HCT116 (cell line): ENCODE results near the gene CFAP221. TPM values are rescaled to one million over a fixed set of nuclear protein-coding genes. Genes with fewer than 3 reads are reported as not detected.

Experiments used
- ATAC-seq: fragments of 200-7000 bp; cut with Tn5 transposase; 2 replicates; pipeline ENCODE4 v1.9.1; 2020; ENCODE audit warnings: mild to moderate bottlenecking, moderate library complexity
- BruUV-seq: library from RNA; stranded (reverse); fragments of 400-500 nt; replicated peaks from 2 replicates; lab custom pipeline; 2021; lab: Mats Ljungman, UMichigan
- CTCF ChIA-PET: fragments of 300-600 bp; sonication (Branson Sonifier 250); formaldehyde crosslinking; loops from one replicate; lab custom pipeline; 2021; ENCODE audit warnings: antibody characterized with exemption; lab: Charles Lee
- POLR2A ChIA-PET: fragments of 300-600, 350-600 bp; sonication (Branson Sonifier 250); formaldehyde crosslinking; loops from one replicate; lab custom pipeline; 2021; ENCODE audit warnings: antibody characterized with exemption; lab: Charles Lee
- RAD21 ChIA-PET, 2 experiments: fragments of 300-600 bp; sonication (Branson Sonifier 250); formaldehyde crosslinking; loops; one replicate each; lab custom pipeline; 2023; ENCODE audit warnings: low total read pairs in 2 of 2; ENCODE audit not compliant: uncharacterized antibody in 2 of 2, unreplicated experiment in 2 of 2, low non-redundant PET in 1 of 2; lab: Charles Lee
- DNase-seq: peaks from one replicate; pipeline ENCODE4 v3.0.0-alpha.2; 2010; ENCODE audit warnings: low read depth, low spot score
- H2AFZ ChIP-seq: fragments of 200-600 bp; shearing (Covaris generic), sonication (generic); 2 replicates; pipeline ENCODE4 v1.6.1; 2017; ENCODE audit warnings: low read depth, mixed run types, mixed read lengths, antibody characterized with exemption, low read length; ENCODE audit not compliant: poor library complexity, severe bottlenecking
- H3K27ac ChIP-seq: 2 replicates; pipeline ENCODE4 v1.5.1; 2012; ENCODE audit warnings: low read depth, low read length
- H3K27me3 ChIP-seq: fragments of 200-600 bp; sonication (generic); 2 replicates; pipeline ENCODE4 v1.6.1; 2016; ENCODE audit warnings: mixed run types, low read length, mixed read lengths; ENCODE audit not compliant: insufficient read depth
- H3K36me3 ChIP-seq, 2 experiments: fragments of 200-500 bp in 1 of 2; fragments of 200-600 bp in 1 of 2; sonication (Bioruptor generic) in 1 of 2; sonication (generic) in 1 of 2; 2 replicates each; pipeline versions ENCODE4 v1.5.1 to v1.6.1; 2014 to 2016; ENCODE audit warnings: low read length in 2 of 2, inconsistent platforms in 1 of 2, mixed read lengths in 1 of 2, mixed run types in 1 of 2; ENCODE audit not compliant: insufficient read depth in 2 of 2, control insufficient read depth in 1 of 2
- H3K4me1 ChIP-seq, 2 experiments: fragments of 200-600 bp in 1 of 2; sonication (generic) in 1 of 2; 2 replicates each; pipeline versions ENCODE4 v1.5.1 to v1.6.1; 2012 to 2017; ENCODE audit warnings: low read length in 2 of 2, inconsistent platforms in 1 of 2, mild to moderate bottlenecking in 1 of 2, mixed read lengths in 1 of 2, mixed run types in 1 of 2, moderate library complexity in 1 of 2; ENCODE audit not compliant: insufficient read depth in 2 of 2, control insufficient read depth in 1 of 2
- H3K4me2 ChIP-seq: fragments of 200-600 bp; sonication (generic); 2 replicates; pipeline ENCODE4 v1.6.1; 2017; ENCODE audit warnings: mixed run types, low read length, mixed read lengths
- H3K4me3 ChIP-seq, 2 experiments: fragments of 200-600 bp in 1 of 2; sonication (generic) in 1 of 2; replicated peaks in 1 of 2; 2 replicates each; pipeline ENCODE4 v1.5.1; 2011 to 2016; ENCODE audit warnings: low read length in 2 of 2, control low read depth in 1 of 2, low read depth in 1 of 2, mild to moderate bottlenecking in 1 of 2, mixed read lengths in 1 of 2, mixed run types in 1 of 2
- H3K79me2 ChIP-seq: fragments of 200-600 bp; sonication (generic); 2 replicates; pipeline ENCODE4 v1.6.1; 2017; ENCODE audit warnings: mild to moderate bottlenecking, mixed run types, low read length, moderate library complexity, mixed read lengths; ENCODE audit not compliant: insufficient read depth
- H3K9ac ChIP-seq: fragments of 200-600 bp; sonication (generic); 2 replicates; pipeline ENCODE4 v1.6.1; 2016; ENCODE audit warnings: low read length, mixed read lengths
- H3K9me2 ChIP-seq: fragments of 200-600 bp; sonication (generic), shearing (Covaris generic); 2 replicates; pipeline ENCODE4 v1.6.1; 2017; ENCODE audit warnings: mixed run types, mild to moderate bottlenecking, moderate library complexity; ENCODE audit not compliant: insufficient read depth
- H3K9me3 ChIP-seq, 2 experiments: fragments of 200-500 bp in 1 of 2; fragments of 200-600 bp in 1 of 2; sonication (Bioruptor generic) in 1 of 2; sonication (generic) in 1 of 2; 2 replicates each; pipeline ENCODE4 v1.6.1; 2014 to 2017; ENCODE audit warnings: low read length in 2 of 2, mixed read lengths in 2 of 2, inconsistent platforms in 1 of 2, low read depth in 1 of 2, mild to moderate bottlenecking in 1 of 2, mixed run types in 1 of 2, moderate library complexity in 1 of 2; ENCODE audit not compliant: control insufficient read depth in 1 of 2, insufficient read depth in 1 of 2
- H4K20me1 ChIP-seq: fragments of 200-600 bp; sonication (generic), shearing (Covaris generic); 2 replicates; pipeline ENCODE4 v1.6.1; 2017; ENCODE audit warnings: mixed run types, mild to moderate bottlenecking, moderate library complexity; ENCODE audit not compliant: insufficient read depth
- CBX3 ChIP-seq: IDR thresholded peaks from 2 replicates; pipeline ENCODE4 v1.6.1; 2012; ENCODE audit warnings: low read depth
- CTCF ChIP-seq, 3 experiments: fragments of 200-600 bp in 1 of 3; sonication (generic) in 1 of 3; IDR thresholded peaks in 2 of 3; conservative IDR thresholded peaks in 1 of 3; 2 replicates each; pipeline ENCODE4 v1.5.1; 2012 to 2017; ENCODE audit warnings: low read depth in 2 of 3, low read length in 2 of 3, antibody characterized with exemption in 1 of 3, borderline replicate concordance in 1 of 3, control low read depth in 1 of 3, mild to moderate bottlenecking in 1 of 3, mixed read lengths in 1 of 3, mixed run types in 1 of 3, moderate library complexity in 1 of 3; ENCODE audit not compliant: insufficient read depth in 1 of 3
- RAD21 ChIP-seq: IDR thresholded peaks from 2 replicates; pipeline ENCODE4 v1.6.1; 2012; ENCODE audit warnings: low read depth, mild to moderate bottlenecking
- TCF7L2 ChIP-seq: IDR thresholded peaks from 2 replicates; pipeline ENCODE4 v1.7.0; 2011; ENCODE audit warnings: borderline replicate concordance, inconsistent platforms; ENCODE audit not compliant: insufficient read depth, insufficient read length; ENCODE audit errors: extremely low read depth
- YY1 ChIP-seq: IDR thresholded peaks from 2 replicates; pipeline ENCODE4 v1.6.1; 2011; ENCODE audit warnings: low read length, low read depth, moderate library complexity, mild to moderate bottlenecking; ENCODE audit not compliant: insufficient replicate concordance; ENCODE audit errors: extremely low read depth
- intact Hi-C: fragments of 100-400 bp; cut with micrococcal nuclease; formaldehyde crosslinking; loops from 2 replicates; pipeline ENCODE4 v1.10.0; 2022
- total RNA-seq: library from RNA; stranded (reverse); gene quantifications from one replicate; pipeline ENCODE4 v1.2.1, GENCODE V29; 2021; ENCODE audit not compliant: unreplicated experiment

The CFAP221 gene
- total RNA-seq, 1 experiment from 2014 or later = 0.96 TPM

- intact Hi-C loops = loop anchor here (2.0 to 5.0 kb wide), 3 partner anchors 19 to 1036 kb away; no protein-coding TSS in a partner anchor
- Histone ChIP-seq H3K9me3 (no peaks in the 10 kb centered on the region), H3K9me2 (no peaks in the 10 kb centered on the region), H3K27ac (no peak overlapping the region), H3K79me2 (no peaks in the 10 kb centered on the region), H3K4me2 (peak overlapping the region; percentile 34; the same call in 1 of the 2 replicates), H2AFZ (peak overlapping the region; percentile 79)
- ChIA-PET POLR2A (interaction anchor here (1.3 kb wide), 1 partner anchor 37 kb away, joined by 4 read pairs; the partner anchor contains the start of gene TMEM177), CTCF (interaction anchor here (1.0 to 3.3 kb wide), 6 partner anchors 8 to 533 kb away, joined by 3 to 18 read pairs (median 4); no protein-coding TSS in a partner anchor)
- BruUV-seq = no TSS peak
- TF ChIP-seq RAD21 = peak; percentile 84
- no peak for TF ChIP-seq TCF7L2
- TF ChIP-seq CBX3 = peak; percentile 15; the same call in 1 of the 2 replicates
- peak; percentile 91 to 99 (median 97) for TF ChIP-seq CTCF (IDR thresholded peaks at IDR 0.05 in 2 of 3, conservative IDR thresholded peaks at IDR 0.05 in 1 of 3; ENCODE audit: borderline replicate concordance in 1 of 3, insufficient read depth in 1 of 3, low read depth in 2 of 3, low read length in 2 of 3)
- peak; percentile 57 for TF ChIP-seq YY1
- TF ChIP-seq, all 23 proteins: peak for 4
- Histone ChIP-seq H3K4me3 (no peak overlapping the region), H3K4me1 (no peaks in the 10 kb centered on the region), H3K27me3 (no peaks in the 10 kb centered on the region), H3K36me3 (no peaks in the 10 kb centered on the region), H4K20me1 (no peaks in the 10 kb centered on the region), H3K9ac (no peak overlapping the region)
- peak; percentile 99 for ATAC-seq
- DNase-seq = peak; percentile 63
- RAD21 ChIA-PET = no interaction called here
Observed at GRCh38 chr2:119641562-119642258, 97.5 kb downstream of the CFAP221 start.
